NT2/D1 (cell line): ENCODE data around the gene LARP4B.

Experiments used
- YY1 ChIP-seq: IDR thresholded peaks from 2 replicates; pipeline ENCODE4 v1.6.1; 2011; ENCODE audit not compliant: insufficient read length, insufficient read depth
- ZNF274 ChIP-seq: IDR thresholded peaks from 2 replicates; pipeline ENCODE4 v1.6.1; 2011; ENCODE audit warnings: mild to moderate bottlenecking, low read depth, low read length

GRCh38 chr10:909831-910230 lies 21.7 kb downstream of the LARP4B start:
- no peak for TF ChIP-seq ZNF274
- TF ChIP-seq YY1: no peak
